Activated CD4-positive, alpha-beta T cell treated with anti-CD3 and anti-CD28 coated beads for 24 hours (primary cell): ENCODE results near the gene NFIL3.
"Not testable (repeated sequence)": the region's sequence is repeated elsewhere in the genome, so short reads cannot be mapped to it uniquely, and the experiment has no call there.

Experiments used
- DNase-seq, 2 donors: peaks; one replicate each; pipeline ENCODE4 v3.0.0-alpha.2; 2020; ENCODE audit warnings: low read depth in 2 of 2

NFIL3 gene, protein sequence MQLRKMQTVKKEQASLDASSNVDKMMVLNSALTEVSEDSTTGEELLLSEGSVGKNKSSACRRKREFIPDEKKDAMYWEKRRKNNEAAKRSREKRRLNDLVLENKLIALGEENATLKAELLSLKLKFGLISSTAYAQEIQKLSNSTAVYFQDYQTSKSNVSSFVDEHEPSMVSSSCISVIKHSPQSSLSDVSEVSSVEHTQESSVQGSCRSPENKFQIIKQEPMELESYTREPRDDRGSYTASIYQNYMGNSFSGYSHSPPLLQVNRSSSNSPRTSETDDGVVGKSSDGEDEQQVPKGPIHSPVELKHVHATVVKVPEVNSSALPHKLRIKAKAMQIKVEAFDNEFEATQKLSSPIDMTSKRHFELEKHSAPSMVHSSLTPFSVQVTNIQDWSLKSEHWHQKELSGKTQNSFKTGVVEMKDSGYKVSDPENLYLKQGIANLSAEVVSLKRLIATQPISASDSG

DNA sequence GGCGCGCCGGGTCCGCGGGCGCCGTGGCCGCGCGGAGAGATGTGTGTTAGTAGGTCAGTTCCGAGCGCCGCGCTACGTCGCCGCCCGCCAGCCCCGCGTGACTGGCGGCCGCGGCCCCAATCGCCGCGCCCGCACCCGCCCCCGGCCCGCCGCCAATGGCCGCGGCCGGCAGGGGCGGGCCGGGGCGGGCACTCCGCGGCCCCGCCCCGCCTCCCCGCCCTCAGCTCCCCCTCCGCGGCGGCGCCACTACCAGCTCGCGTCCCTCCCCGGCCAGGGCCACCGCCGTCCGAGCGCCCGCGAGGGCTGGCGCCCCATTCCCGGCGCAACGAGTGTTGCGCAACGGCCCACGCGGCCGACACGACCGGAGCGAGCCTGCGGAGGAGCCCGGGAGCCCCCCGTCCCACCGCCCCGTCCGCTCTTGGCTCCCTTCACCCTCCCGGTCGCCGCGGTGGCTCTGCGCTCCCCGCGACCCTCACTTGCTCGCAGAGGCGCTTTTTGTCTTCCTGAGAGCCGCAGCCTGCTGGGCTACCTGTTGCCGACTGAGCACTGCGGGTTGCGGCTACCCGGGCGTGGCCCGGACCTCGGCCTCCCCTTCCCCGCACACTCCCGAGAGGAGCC is at the start of gene NFIL3:
Gene NFIL3 (minus strand): TSS at position 48 of the 618 bp plus-strand sequence. CDS start 13,098 bp downstream, outside the sequence.
- peak; percentile 46 to 59 for DNase-seq

DNA sequence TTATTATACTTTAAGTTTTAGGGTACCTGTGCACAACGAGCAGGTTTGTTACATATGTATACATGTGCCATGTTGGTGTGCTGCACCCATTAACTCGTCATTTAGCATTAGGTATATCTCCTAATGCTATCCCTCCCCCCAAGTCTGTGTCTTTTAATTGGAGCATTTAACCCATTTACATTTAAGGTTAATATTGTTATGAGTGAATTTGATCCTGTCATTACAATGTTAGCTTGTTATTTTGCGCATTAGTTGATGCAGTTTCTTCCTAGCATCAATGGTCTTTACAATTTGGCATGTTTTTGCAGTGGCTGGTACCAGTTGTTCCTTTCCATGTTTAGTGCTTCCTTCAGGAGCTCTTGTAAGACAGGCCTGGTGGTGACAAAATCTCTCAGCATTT is 47.9 kb upstream of the NFIL3 start:
- not testable (repeated sequence) for DNase-seq

DNA sequence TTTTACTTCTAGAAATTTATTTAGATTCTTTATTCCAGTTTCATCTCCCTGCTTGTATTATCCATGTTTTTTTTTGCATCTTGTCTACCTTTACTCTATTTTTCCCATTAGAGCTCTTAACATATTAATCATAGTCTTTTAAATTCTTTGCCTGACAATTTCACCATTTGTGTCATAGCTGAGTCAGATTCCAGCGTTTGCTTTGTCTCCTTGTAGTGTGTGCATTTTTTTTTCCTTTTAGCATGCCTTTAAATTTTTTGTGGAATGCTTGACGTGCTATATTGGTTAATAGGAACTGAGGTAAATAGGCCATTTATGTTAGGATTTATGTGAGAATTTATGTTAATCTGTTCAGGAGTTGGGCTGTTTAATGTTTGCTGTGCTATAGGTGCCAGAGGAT is 41.8 kb upstream of the NFIL3 start:
- DNase-seq, result no peak

DNA sequence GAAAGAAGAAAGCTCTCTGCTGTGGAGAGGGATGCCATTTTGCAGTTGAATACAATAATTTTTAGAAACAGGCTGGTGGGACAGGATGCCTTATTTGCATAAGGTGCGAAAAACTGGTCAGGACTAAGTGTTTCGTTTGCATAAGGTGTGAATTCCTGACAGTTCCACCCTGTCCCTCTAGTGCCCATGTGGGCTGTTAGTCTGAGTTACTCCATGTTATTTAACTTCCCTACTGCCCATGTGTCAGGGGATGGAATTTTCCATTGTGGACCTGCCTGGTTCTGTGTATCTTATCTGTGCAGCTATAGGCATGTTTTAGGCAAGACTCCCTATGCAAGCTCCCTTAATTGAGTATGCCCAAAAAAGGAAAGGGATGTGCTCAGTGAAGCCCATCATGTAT is 35.3 kb upstream of the NFIL3 start:
- no peak for DNase-seq

DNA sequence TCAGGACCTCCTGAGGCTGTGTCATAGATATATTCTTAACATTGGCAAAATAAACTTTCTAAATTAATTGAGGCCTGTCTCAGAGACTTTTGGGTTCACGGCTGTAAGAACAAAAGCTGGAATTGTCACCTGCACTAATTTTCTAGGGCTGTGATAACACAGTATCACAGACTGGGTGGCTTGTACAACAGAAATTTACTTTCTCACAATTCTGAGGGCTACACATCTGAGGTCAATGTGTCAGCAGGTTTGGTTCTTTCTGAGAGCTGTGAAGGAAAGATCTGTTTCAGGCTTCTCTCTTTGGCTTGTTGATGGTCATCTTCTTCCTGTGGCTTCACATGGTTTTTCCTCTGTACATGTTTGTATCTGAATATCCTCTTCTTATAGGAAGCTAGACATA is 29.2 kb upstream of the NFIL3 start:
- no peak for DNase-seq

DNA sequence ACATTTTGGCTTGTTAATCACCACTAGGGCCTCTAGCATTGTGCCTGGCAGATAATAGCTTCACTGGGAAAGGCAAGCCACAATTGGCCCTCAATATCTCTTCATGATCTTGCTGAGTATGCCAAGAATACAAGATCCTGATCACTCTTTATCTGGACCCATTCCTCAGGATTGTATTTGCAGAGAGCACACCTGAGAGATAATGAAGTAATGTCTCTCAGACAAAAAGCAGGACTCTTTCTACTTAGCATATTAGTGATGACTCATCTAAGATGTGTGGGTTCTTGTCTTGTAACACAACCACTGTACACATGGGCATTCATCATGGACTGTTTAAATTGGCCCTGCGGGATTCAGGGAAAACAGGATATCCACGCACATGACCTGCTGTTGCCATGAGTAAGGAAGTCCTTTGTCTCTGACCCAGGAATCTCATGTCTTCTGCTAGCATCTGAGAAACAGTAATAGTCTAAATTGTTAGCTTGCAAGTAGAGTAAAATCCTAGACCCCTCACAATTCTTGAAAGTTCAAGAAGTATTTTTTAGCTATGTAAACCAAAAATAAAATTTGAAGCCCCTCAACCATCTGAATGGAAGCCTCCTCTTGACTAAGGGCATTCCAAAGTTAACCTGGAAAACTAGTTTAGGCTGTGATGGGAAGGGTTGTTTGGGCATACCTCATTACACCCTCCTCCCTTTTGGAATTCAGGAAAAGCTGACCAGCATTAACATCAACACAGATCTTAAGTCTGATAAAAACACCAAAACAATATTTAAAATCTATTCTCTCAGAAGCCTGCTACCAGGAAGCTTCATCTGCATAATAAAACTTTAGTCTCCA is 28.0 kb upstream of the NFIL3 start:
- no peak for DNase-seq

DNA sequence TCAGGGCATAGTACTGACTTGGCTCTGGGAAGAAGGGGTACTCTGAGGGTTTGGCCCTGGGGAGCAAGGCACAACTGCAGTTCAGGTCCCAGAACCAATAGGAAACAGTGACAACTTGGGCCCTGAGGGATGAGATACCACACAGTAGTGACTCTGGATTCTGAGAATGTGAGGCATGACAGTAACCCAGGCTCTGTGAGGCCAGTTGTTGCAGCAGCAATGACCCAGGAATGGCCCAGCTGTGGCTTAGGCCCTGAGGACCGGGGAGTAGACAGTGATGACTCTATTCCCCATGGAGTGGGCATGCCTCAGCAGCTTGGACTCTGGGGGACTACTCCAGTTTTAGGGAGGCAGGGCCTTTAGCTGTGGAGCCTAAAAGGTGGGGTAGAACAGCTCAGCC is 21.5 kb upstream of the NFIL3 start:
- DNase-seq, result no peak

DNA sequence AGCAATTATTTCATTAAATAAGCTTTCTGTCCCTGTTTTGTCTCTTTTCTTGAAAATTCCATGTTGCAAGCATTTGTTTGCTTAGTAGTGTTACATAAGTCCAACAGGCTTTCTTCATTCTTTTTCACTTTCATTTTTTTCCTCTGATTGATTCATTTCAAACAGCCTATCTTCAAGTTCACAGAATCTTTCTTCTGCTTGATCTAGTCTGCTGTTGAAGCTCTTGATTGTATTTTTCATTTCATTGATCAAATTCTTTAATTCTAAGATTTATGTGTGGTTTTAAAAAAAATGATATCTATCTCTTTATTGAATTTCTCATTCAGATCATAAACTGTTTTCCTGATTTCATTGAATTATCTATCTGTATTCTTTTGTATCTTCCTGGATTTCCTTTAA is 20.4 kb upstream of the NFIL3 start:
- no peak for DNase-seq

DNA sequence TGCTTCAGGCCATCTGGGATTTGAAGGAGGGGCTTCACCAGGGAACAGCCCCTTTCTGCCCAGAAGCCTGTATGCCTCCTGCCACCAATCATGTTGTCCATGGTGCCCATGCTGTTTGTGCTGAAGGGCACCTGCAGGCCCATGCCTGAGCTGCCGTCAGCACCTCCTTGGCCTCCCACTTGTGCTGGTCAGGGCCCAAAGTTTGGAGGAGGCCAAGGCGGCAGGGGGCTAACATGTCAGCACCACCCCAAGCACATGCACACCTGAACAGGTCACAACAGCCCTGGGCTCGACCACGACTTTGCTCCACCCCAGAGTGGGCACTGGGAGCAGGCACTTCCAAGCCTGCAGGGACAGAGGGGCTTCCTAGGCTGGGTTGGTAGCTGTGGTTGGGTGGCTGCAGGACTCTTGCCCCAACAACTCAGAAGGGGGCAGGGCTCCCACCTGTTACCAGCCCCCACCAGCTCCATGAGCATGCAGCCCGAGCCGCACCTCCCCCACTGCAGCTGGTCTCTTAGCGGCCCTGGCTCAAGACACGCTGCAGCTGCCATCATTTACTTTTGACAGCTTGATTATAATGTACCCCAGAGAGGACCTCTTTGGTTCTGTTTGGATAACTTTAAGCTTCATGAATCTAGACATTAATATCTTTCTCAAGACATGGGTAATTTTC is 19.8 kb upstream of the NFIL3 start:
- no peak for DNase-seq

DNA sequence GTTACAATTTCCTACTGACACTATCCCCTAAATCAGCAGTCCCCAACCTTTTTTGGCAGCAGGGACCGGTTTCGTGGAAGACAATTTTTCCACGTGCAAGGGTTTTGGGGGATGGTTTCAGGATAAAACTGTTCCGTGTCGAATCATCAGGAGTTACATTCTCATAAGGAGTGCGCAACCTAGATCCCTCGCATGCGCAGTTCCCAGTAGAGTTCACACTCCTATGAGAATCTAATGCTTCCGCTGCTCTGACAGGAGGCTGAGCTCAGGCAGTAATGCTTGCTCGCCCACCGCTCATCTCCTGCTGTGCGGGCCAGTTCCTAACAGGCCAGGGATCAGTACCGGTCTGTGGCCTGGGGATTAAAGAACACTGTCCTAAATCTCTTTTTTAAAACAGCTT is 13.2 kb upstream of the NFIL3 start:
- DNase-seq, result no peak

DNA sequence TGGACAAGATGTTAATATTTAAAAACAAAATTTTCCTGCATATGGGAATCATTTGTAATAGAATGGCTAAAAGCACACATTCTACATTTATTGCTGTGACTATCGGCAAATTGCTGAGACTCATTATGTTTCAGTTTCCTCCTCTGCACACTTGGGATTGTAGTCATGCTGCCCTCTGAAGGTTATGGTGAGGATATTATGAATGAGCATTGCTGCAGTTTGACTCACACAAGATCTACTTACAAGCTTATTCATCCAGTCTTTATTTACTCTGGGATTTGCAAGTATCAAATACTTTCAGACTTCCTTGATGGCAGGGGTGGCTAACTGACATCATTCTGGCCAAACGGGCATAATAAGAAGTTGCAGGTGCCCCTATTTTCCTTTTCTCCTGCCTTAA is 9.5 kb upstream of the NFIL3 start:
- no peak for DNase-seq

DNA sequence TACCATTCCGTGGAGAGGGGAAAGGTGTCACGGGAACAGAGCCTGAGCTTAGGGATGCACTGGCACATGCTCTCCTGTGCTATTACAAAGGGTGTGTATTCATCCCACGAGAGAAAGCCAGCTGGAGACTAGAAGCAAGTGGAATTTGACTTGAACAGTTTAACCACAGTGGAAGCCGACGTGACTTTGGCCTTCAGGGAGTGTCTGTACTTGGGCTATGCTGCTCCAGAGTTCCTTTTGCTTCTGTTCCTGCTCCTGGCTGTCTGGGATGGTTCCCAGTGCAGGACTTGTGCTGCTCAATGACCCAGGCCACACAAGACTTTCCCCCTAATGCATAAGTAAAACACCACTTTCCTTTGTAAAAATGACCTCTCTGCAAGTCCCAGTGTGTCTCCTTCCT is 7.9 kb upstream of the NFIL3 start:
- no peak for DNase-seq

DNA sequence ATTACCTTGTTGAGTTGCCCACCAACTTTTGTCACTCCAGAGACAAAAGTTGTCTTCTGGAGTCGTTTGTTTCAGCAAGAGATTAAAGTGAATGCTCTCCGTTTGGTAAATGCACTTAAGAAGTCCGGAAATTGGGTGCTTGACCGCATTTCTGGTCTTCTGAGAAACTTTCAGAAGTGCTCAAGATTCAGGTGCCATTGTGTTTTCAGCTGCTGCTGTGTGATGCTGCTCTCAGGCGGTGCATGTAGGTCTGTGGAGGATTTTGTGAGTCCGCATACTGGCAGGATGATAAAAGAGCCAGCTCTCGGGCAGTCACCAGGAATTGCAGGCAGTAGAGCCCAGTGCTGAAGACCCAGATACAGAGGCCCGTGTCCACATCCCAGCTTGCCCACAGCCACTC is 5.9 kb upstream of the NFIL3 start:
- no peak for DNase-seq

DNA sequence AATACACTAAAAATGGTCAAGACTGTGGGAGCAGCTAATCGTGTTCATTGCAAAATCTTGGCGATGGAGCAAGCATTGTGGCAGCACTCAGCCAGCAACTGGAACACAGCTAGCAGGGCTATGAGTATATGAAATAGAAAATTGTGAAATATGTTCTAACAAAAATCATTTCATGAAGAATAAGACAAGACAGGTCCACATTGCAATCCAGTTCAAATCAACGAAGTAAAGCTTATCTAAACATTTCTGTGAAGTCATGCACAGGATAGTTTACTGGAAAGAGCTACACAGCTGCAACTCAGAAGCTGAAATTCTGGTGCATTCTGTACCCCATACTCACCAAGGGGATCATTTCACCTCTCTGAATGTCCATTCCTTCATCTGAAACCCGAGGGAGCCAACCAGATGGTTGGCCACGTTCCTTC is 5.3 kb upstream of the NFIL3 start:
- DNase-seq, result no peak

DNA sequence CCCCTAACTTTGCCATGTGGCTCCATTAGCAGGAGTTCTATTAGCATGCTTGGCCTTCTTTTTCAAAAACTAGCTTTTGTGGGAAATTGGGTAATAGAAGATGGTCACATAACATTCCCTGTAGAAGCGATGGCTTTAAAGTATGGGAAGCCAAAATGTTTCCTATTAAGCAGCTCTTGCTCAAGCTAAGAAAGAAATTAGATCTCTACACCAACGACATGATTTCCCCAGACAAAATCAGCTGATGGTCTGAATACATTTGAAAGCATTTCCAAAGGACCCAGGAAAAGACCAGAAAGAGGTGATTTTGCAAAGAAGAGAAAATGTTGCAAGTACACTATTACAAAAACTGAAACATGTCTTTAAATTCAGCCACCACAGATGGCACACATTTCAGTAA is 4.8 kb upstream of the NFIL3 start:
- no peak for DNase-seq

DNA sequence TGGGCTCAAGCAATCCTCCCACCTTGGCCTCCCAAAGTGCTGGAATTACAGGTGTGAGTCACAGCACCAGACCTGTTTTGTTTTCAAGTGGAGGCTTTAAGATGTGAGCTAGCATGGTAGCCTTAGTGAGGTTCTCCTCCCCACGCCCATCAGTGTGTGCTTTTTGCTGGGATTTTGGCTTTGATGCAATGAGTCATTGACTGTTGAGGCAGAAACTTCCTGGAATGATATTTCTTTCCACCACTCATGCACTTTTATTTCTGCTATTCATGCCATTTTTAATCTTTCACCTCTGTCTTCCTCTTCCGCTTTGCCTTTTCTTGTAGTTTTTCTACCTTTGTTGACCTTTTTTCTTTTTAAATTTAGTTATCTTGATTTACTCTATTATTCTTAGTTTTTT is 4.2 kb upstream of the NFIL3 start:
- DNase-seq, result no peak

DNA sequence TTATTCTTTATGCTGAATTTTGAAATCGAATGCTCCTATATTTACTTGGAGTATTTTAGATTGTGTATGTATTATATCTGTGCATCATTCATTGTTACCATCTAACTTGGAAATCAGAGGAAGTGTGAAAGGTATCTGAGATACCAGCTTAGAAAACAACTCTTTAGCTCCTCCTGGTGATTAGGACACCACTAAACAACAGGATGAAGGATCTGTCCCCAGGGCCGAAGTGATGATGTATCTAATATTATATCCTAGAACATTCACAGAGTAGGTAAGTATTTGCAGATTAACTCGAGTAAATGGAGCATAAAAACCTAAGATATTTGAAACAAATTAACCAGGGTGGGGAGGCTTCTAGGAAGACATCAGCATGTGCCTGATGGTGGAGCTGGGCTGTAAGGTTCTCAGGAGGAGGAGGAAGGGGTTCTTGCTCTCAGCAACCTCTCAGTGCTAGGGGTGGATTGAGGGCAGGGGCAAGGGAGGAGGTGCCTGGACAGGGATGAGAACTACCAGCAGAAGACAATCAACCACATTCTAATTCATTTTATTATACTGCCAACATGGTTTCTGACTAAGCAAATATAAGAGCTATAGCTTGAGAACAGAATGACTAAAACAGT is 2.6 kb upstream of the NFIL3 start:
- no peak for DNase-seq

DNA sequence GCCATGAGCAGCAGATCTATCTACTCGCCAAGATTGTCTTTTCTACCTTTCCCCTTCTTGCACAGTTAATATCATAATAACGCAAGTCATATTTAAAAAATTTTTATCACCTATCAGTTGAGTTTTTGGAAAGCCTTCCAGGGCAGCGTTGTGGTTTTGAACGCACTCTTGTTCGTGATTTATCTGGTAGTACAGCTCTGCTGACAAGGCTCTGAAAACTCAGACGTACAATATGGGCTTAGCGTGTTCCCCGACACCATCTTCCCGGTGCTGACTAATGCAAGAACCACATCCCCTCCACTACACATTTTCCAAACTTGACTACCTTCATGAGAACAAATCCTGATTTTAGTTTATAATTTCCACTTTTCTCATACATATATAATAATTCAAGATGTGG is 1.6 kb upstream of the NFIL3 start:
- no peak for DNase-seq

DNA sequence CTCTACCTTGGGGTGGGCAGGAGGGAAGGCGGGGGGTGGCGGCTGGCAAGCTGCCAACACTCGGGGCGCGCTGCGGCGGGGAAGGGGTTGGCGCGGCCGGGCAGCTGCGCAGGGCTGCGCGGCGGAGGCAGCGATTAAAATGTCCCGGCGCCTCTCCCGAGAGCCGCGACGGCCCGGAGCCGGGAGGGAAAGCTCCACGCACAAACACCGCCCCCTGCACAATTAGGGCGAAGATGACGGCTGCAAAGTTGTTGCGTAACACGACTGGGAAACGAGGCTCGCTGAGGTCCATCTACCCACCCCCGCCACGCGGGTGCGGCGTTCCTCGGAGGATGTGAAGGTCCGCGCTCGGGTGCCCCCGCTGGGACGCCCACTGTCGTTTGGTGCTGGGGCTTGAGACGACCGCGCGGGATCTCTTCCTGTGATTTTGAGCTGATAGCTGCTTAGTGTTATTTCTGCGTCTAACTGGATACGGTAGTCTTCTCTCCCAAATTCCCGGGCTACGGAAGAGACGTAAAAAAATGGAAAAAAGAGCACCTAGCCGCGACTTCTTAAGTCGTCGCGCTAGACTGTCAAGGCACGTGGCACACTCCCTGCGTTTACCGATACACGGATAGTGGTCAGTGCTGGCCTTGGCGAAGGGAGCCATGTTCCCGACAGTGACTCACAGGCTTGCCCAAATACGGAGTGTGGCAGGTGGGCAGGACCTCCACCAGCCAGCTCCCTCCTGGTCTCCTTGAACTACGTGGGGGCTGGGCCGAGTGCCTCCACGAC is 958 bp upstream of the NFIL3 start:
- DNase-seq, result peak in 1 of 2 donors; percentile 53
